ENCODE measurements around the gene GPHN.

DNA sequence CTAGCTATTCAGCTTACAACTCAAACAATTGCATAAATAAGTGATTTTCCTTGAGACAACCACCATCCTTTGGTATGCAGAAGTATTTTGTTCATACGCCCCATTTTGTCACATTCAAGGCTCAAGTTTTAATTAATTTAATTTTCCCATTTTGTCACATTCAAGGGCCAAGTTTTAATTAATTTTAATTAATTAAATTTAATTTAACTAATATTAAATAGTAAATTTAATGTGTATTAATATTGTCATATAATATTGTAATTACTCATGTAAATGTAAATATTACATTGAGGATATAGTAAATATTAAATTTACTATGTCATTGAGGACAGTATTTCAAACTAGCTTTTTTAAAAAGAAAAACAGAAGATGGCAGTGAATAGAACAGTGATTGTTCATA, 464.5 kb downstream of the GPHN start:
- TF ChIP-seq, protein P1, sequence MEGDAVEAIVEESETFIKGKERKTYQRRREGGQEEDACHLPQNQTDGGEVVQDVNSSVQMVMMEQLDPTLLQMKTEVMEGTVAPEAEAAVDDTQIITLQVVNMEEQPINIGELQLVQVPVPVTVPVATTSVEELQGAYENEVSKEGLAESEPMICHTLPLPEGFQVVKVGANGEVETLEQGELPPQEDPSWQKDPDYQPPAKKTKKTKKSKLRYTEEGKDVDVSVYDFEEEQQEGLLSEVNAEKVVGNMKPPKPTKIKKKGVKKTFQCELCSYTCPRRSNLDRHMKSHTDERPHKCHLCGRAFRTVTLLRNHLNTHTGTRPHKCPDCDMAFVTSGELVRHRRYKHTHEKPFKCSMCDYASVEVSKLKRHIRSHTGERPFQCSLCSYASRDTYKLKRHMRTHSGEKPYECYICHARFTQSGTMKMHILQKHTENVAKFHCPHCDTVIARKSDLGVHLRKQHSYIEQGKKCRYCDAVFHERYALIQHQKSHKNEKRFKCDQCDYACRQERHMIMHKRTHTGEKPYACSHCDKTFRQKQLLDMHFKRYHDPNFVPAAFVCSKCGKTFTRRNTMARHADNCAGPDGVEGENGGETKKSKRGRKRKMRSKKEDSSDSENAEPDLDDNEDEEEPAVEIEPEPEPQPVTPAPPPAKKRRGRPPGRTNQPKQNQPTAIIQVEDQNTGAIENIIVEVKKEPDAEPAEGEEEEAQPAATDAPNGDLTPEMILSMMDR (IDR thresholded peaks at IDR 0.05): no peak
- no peak for TF ChIP-seq POLR2AphosphoS5 (IDR thresholded peaks at IDR 0.05)

Data from esophagus muscularis mucosa (tissue), 3 donors.